ENCODE data around the gene SETBP1.

The SETBP1 gene

DNA sequence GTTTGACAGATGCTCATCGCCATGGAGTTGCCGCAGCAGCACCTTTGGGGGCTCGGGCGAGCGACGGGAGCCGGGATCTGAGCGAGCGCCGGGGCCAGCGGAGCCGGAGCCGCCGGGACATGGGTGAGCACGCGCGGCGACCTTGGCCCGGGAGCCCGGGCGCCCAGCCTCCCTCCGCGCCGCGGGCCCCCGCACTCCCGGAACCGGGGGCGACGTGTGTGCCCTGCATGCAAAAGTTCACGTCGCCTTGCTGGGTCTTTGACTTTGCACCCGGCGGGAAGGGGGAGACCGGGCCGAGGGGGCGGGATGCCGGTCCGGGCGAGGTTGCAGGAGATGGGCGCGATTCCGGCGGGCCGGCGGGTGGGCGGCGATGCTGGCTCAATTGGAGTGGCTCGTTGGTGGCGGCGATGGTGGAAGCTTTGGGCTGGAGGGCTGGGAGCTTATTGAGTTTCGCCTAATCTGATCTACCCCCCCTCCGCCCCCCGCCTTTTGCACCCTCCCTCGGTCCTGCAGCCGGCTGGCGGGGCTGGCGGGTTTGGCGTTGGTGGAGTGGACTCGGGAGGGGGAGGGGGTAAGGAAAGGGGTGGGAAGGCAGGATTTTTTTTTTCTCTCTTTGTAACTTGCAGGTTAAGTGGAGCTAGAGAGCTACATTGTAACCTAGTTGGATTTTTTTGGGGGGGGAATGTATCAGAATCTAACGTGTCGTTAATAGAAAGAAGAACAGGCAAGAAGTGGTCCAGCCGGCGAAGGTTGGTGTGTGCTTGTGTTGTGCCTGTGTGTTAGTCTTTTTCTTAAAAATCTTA is at the start of gene SETBP1:
Gene SETBP1, plus strand, starts transcription at position 616 of the 803 bp plus-strand sequence. CDS start 20,459 bp downstream, outside the sequence.
- Histone ChIP-seq H3K9me3 (ENCODE audit: insufficient read depth, low read depth, low read length) (no peaks in the 10 kb centered on the region), H3K27ac (ENCODE audit: low read length) (no peak within 1 kb of the TSS)

DNA sequence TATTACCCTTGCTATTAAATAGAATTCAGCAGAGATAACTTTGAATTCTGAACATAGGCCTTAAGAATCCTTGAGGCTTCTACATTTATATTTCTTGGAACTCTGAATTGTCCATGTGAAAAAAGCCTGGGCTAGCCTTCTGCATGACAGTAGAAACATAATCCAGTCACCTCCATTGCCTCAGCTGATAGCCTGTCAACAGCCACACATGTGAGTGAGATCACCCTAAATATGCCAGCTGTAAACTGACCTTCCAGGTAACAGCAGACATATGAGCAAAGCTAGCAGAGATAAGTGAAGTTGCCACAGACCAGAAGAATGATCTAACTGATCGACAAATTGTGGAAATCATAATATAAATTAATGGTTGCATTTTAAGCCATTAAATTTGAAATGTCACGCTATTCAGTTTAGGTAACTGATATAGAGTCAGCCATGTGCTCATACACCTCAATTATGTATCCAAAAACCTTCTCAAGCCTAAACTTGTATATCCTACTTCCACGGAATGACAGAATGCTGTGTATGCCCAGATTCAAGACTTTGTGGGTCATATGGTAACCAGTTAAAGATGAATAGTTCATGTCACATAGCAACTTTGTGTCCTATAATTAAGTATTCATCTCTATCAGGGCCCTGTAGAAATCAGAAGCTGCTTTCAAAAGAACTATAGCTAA is 48.1 kb upstream of the SETBP1 start:
- Histone ChIP-seq H3K4me1 (ENCODE audit: insufficient read depth, low read length) (peaks cover under 1% of the 10 kb centered on the region; the same call in 1 of the 2 replicates), H3K36me3 (ENCODE audit: insufficient read depth, low read depth, low read length) (no peaks in the 10 kb centered on the region), H3K9me3 (ENCODE audit: insufficient read depth, low read depth, low read length) (no peaks in the 10 kb centered on the region), H3K9ac (ENCODE audit: low read depth, low read length) (no peak overlapping the region), H3K27ac (ENCODE audit: low read length) (no peak overlapping the region), H3K27me3 (ENCODE audit: insufficient read depth, low read length) (no peaks in the 10 kb centered on the region), H3K4me3 (ENCODE audit: low read length) (no peak overlapping the region)

More for the DNA sequence above, at the start of gene SETBP1:
- no peaks in the 10 kb centered on the region for H3K36me3 ChIP-seq (ENCODE audit: insufficient read depth, low read depth, low read length)
- H3K27me3 ChIP-seq (ENCODE audit: insufficient read depth, low read length) = peaks cover 16% of the 10 kb centered on the region
- peak within 1 kb of the TSS; percentile 81 for H3K9ac ChIP-seq (ENCODE audit: low read depth, low read length)
- H3K4me3 ChIP-seq (ENCODE audit: low read length) = peak within 1 kb of the TSS; percentile 93
- H3K4me1 ChIP-seq (ENCODE audit: insufficient read depth, low read length) = peaks cover 22% of the 10 kb centered on the region

DNA sequence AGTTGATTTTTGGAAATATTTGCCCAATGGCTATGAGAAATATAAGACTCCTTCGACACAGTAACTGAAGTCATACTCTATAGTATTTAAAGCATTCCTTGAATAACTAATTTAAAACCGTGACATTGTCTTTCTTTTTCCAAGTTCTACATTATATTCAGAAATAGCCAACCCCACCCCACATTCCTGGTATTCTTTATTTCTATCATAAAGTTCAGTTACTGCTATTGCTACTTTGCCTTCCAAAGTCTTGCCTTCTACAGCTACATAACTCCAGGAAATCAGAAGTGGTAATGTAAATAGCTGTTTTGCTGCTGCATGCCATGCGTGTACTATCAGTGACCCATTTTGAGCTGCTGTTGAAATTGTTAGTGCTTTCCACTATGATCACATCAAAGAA is 45.1 kb upstream of the SETBP1 start:
- H3K27me3 ChIP-seq (ENCODE audit: insufficient read depth, low read length) = no peaks in the 10 kb centered on the region
- no peak overlapping the region for H3K9ac ChIP-seq (ENCODE audit: low read depth, low read length)
- H3K36me3 ChIP-seq (ENCODE audit: insufficient read depth, low read depth, low read length) = no peaks in the 10 kb centered on the region
- no peaks in the 10 kb centered on the region for H3K9me3 ChIP-seq (ENCODE audit: insufficient read depth, low read depth, low read length)
- no peaks in the 10 kb centered on the region for H3K4me1 ChIP-seq (ENCODE audit: insufficient read depth, low read length)
- no peak overlapping the region for H3K27ac ChIP-seq (ENCODE audit: low read length)
- no peak overlapping the region for H3K4me3 ChIP-seq (ENCODE audit: low read length)

DNA sequence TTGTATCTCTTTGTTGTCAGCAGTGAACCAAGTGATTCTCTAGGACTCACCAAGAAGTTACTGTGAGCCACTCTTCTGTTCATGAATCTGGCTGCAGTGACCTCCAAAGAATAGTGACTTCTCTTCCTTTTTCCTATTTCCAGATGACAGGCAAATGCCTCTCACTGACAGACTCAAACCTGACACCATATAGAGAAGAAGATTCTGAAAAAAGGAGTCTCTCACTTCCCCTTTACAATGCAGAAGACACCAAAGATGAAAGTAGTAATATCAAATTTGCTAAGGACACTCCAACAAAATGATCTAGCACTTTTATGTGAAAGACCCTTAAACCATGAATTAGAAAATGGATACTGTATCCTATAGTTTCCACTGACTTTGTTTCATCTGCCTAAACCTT is 44.4 kb upstream of the SETBP1 start:
- H3K27ac ChIP-seq (ENCODE audit: low read length) = no peak overlapping the region
- H3K9me3 ChIP-seq (ENCODE audit: insufficient read depth, low read depth, low read length) = no peaks in the 10 kb centered on the region
- no peak overlapping the region for H3K4me3 ChIP-seq (ENCODE audit: low read length)
- no peaks in the 10 kb centered on the region for H3K36me3 ChIP-seq (ENCODE audit: insufficient read depth, low read depth, low read length)
- H3K27me3 ChIP-seq (ENCODE audit: insufficient read depth, low read length) = no peaks in the 10 kb centered on the region
- no peaks in the 10 kb centered on the region for H3K4me1 ChIP-seq (ENCODE audit: insufficient read depth, low read length)
- no peak overlapping the region for H3K9ac ChIP-seq (ENCODE audit: low read depth, low read length)

DNA sequence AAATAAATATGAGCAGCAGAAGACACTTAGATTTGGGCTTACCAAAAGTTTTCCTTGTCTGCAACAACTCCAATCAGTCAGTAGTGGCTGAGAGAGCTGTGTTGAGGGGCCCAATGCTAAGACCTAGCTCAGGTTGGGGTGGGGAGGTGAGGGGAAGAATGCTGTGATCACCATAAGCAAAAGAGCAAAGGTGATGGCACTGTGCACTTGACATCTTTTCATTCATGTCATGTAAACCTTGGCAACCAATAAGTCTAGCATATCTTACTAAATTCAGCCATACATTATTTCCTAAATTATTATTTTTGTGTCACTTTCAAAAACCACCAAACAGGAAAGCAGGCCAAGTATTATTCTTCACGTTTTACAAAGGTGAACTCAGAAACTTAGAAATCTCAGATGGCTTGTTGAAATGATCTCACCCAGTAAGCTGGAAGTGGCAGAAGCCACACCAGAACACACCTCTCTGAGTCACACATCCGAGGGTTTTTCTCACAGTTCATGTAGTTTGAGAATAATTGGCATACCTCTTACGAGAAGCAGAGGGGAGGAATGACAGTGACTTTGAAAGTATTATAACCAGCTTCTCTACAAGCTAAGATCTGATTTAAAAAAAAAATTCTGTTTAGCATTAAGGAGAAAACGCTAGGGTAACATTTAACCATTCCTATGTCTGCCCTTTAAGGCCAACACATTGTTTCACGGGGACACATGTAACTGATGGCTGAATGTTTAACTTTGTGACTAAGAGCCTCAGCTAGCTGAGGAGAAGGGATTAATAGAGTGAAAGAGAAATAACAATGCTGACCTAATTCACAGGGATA is 43.3 kb upstream of the SETBP1 start:
- Histone ChIP-seq H3K27me3 (ENCODE audit: insufficient read depth, low read length) (no peaks in the 10 kb centered on the region), H3K36me3 (ENCODE audit: insufficient read depth, low read depth, low read length) (no peaks in the 10 kb centered on the region), H3K4me1 (ENCODE audit: insufficient read depth, low read length) (no peaks in the 10 kb centered on the region), H3K9me3 (ENCODE audit: insufficient read depth, low read depth, low read length) (no peaks in the 10 kb centered on the region), H3K27ac (ENCODE audit: low read length) (no peak overlapping the region), H3K9ac (ENCODE audit: low read depth, low read length) (no peak overlapping the region), H3K4me3 (ENCODE audit: low read length) (no peak overlapping the region)

DNA sequence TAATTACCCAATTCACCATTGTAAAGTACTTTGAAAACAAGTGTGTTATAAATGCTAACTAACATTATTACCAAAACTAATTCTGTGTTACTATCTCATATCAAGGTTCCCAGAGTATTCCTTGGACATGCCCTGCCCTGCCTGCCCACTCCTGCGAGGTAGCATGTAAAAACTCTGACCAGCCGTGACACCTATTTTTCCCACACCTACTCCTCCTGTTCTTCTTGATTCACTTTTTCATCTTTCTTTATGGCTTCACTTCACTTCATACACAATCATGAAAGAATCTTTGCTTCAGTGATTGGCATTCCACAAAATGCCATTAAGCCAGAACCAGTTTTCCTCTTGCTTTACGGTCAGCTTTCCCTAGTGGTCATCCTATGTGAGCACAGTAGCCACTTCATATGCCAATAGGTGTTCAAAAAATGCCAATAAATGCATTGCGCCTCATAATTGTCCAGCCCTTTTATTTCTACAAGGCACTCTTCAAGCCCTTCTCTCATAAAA is 42.6 kb upstream of the SETBP1 start:
- Histone ChIP-seq H3K4me1 (ENCODE audit: insufficient read depth, low read length) (no peaks in the 10 kb centered on the region), H3K9me3 (ENCODE audit: insufficient read depth, low read depth, low read length) (no peaks in the 10 kb centered on the region), H3K9ac (ENCODE audit: low read depth, low read length) (no peak overlapping the region), H3K27me3 (ENCODE audit: insufficient read depth, low read length) (no peaks in the 10 kb centered on the region), H3K4me3 (ENCODE audit: low read length) (no peak overlapping the region), H3K36me3 (ENCODE audit: insufficient read depth, low read depth, low read length) (no peaks in the 10 kb centered on the region), H3K27ac (ENCODE audit: low read length) (no peak overlapping the region)

DNA sequence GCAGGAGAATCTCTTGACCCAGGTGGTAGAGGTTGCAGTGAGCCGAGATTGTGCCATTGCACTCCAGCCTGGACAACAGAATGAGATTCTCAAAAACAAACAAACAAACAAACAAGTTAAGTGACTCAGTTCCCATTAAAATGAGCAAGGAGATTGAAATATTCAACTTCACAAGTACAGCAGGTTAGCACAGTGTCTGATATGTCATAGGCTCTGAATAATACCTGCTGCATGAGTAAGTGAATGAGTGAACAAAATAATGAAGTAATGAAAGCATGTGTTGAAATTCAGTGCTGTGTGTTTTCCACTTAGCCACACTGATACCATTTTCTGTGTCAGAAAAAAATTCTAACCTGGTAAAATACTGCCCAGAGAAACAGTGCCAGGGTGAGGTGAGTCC is 41.9 kb upstream of the SETBP1 start:
- Histone ChIP-seq H3K4me1 (ENCODE audit: insufficient read depth, low read length) (no peaks in the 10 kb centered on the region), H3K27ac (ENCODE audit: low read length) (no peak overlapping the region), H3K27me3 (ENCODE audit: insufficient read depth, low read length) (no peaks in the 10 kb centered on the region), H3K4me3 (ENCODE audit: low read length) (no peak overlapping the region), H3K36me3 (ENCODE audit: insufficient read depth, low read depth, low read length) (no peaks in the 10 kb centered on the region), H3K9ac (ENCODE audit: low read depth, low read length) (no peak overlapping the region), H3K9me3 (ENCODE audit: insufficient read depth, low read depth, low read length) (no peaks in the 10 kb centered on the region)

DNA sequence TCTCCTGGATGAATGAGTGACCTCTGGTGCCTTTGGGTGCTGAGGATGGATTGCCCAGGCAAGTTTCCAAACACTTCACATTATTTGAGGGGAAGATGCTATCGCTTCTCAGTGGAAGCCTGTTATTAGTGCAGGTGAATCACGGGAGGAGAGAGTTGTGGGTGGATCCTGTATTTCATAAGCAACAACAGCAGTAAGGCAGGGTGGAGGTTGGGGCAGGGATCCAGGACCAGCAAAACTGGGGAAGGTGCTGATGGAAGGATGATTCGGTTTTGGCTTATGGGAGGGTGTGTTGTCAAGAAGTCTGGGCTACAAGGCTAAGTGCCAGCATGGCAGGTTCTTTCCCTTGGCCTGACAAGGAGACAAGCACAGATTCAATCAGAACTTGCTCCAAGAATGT is 37.7 kb upstream of the SETBP1 start:
- Histone ChIP-seq H3K27ac (ENCODE audit: low read length) (no peak overlapping the region), H3K9me3 (ENCODE audit: insufficient read depth, low read depth, low read length) (no peaks in the 10 kb centered on the region), H3K27me3 (ENCODE audit: insufficient read depth, low read length) (no peaks in the 10 kb centered on the region), H3K9ac (ENCODE audit: low read depth, low read length) (no peak overlapping the region), H3K4me1 (ENCODE audit: insufficient read depth, low read length) (no peaks in the 10 kb centered on the region), H3K4me3 (ENCODE audit: low read length) (no peak overlapping the region), H3K36me3 (ENCODE audit: insufficient read depth, low read depth, low read length) (no peaks in the 10 kb centered on the region)

DNA sequence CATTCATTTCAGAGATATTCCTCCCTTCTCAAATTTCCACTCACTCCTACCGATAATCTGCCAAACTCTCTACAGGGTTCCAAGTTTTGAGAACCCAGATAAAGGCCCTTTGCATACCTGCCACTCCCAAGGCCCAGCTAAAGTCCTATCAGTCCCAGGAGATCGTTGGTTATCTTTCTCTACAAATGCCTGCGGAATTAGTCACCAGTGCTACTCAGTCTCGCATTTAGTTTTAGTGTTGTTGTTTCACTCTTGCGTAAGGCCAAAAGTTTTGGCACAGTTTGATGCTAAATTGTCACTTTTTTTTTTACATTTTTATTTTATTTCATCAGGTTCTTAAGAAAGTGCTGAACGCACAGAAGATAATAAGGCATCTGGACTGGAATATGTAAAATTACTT is 29.2 kb upstream of the SETBP1 start:
- H3K9me3 ChIP-seq (ENCODE audit: insufficient read depth, low read depth, low read length) = no peaks in the 10 kb centered on the region
- H3K27me3 ChIP-seq (ENCODE audit: insufficient read depth, low read length) = no peaks in the 10 kb centered on the region
- H3K9ac ChIP-seq (ENCODE audit: low read depth, low read length) = no peak overlapping the region
- no peak overlapping the region for H3K4me3 ChIP-seq (ENCODE audit: low read length)
- H3K4me1 ChIP-seq (ENCODE audit: insufficient read depth, low read length) = peaks cover 12% of the 10 kb centered on the region; the same call in 1 of the 2 replicates
- no peak overlapping the region for H3K27ac ChIP-seq (ENCODE audit: low read length)
- H3K36me3 ChIP-seq (ENCODE audit: insufficient read depth, low read depth, low read length) = no peaks in the 10 kb centered on the region

DNA sequence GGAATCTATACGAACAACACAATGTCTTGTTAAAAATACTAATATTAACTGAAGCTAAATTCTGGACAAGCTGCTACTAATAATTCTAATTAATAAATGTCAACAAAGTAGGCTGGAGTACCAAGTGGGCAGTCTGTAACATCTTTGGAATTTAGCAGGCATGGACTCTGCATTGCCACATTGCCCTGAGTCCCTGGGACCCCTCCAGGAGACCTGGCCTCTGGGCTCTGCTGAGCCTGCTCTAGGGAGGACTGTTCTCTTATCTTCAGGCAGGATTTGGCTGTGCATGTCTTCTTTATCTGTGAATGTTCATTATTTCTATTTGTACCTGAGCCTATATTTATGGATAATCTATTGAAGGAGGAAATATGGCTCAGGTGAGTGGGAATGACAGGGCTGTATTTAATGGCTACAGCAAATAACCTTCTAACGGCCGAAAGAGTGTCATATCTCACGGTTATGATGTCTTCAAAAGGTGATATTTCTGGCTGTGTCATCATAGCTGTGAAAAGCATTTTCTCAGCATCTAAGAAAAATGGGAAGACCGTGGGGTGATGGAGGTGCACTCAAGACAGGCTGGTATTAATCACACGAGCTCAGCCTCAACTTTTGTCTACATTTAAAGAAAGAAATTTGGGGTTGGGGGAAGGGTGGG is 28.6 kb upstream of the SETBP1 start:
- Histone ChIP-seq H3K9me3 (ENCODE audit: insufficient read depth, low read depth, low read length) (no peaks in the 10 kb centered on the region), H3K4me1 (ENCODE audit: insufficient read depth, low read length) (peaks cover 12% of the 10 kb centered on the region; the same call in 1 of the 2 replicates), H3K4me3 (ENCODE audit: low read length) (no peak overlapping the region), H3K27me3 (ENCODE audit: insufficient read depth, low read length) (no peaks in the 10 kb centered on the region), H3K36me3 (ENCODE audit: insufficient read depth, low read depth, low read length) (no peaks in the 10 kb centered on the region), H3K27ac (ENCODE audit: low read length) (no peak overlapping the region), H3K9ac (ENCODE audit: low read depth, low read length) (no peak overlapping the region)

DNA sequence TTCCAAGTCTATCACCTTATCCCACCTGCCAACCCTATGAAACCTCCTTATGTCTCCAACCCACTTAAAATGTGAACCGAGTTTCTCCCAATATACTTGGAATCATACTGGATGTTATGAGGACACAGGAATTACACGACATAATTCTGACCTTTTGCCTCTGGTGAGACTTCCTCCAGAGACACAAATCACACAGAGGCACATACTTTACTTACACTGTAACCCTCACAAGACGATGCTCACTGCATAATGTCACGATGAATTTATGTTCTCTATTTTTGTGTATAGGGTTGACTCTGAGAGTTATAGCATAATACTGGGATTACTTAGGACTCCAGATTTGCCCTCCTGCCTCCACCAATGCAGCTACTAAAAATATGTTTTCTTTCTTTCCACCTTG is 28.0 kb upstream of the SETBP1 start:
- H3K9ac ChIP-seq (ENCODE audit: low read depth, low read length) = no peak overlapping the region
- no peaks in the 10 kb centered on the region for H3K9me3 ChIP-seq (ENCODE audit: insufficient read depth, low read depth, low read length)
- peaks cover 12% of the 10 kb centered on the region; the same call in 1 of the 2 replicates for H3K4me1 ChIP-seq (ENCODE audit: insufficient read depth, low read length)
- H3K27me3 ChIP-seq (ENCODE audit: insufficient read depth, low read length) = no peaks in the 10 kb centered on the region
- H3K27ac ChIP-seq (ENCODE audit: low read length) = no peak overlapping the region
- no peak overlapping the region for H3K4me3 ChIP-seq (ENCODE audit: low read length)
- no peaks in the 10 kb centered on the region for H3K36me3 ChIP-seq (ENCODE audit: insufficient read depth, low read depth, low read length)
